Gastroesophageal sphincter (tissue), 4 donors: Measurements from ENCODE around the gene TMEM37. TPM values are rescaled to one million over a fixed set of nuclear protein-coding genes. Genes with fewer than 3 reads are reported as not detected.

Source experiments
- ATAC-seq: fragments of 150-250 bp; one replicate; pipeline ENCODE4 v1.9.1; 2016; ENCODE audit warnings: mild to moderate bottlenecking, moderate library complexity
- H3K27ac ChIP-seq, 4 donors: fragments of 200-600 bp; sonication (generic) in 3 of 4; 1 replicate in 3 of 4; 2 replicates in 1 of 4; pipeline ENCODE4 v1.5.1; 2016 to 2019
- H3K27me3 ChIP-seq: fragments of 200-600 bp; sonication (generic); one replicate; pipeline ENCODE4 v1.5.1; 2019
- H3K36me3 ChIP-seq, 2 donors: fragments of 200-600 bp; sonication (generic); one replicate each; pipeline ENCODE4 v1.5.1; 2019; ENCODE audit warnings: control low read depth in 1 of 2
- H3K4me1 ChIP-seq, 3 donors: fragments of 200-600 bp; sonication (generic); 1 replicate in 2 of 3; 2 replicates in 1 of 3; pipeline ENCODE4 v1.5.1; 2016 to 2019; ENCODE audit warnings: control low read depth in 2 of 3
- H3K4me3 ChIP-seq, 2 donors: fragments of 200-600 bp; sonication (generic); one replicate each; pipeline ENCODE4 v1.5.1; 2019; ENCODE audit warnings: mild to moderate bottlenecking in 1 of 2, moderate library complexity in 1 of 2
- H3K9me3 ChIP-seq, 3 donors: fragments of 200-600 bp; sonication (generic); one replicate each; pipeline ENCODE4 v1.5.1; 2017 to 2019; ENCODE audit warnings: control low read depth in 2 of 3
- EP300 ChIP-seq: sonication (generic); formaldehyde crosslinking; IDR thresholded peaks from one replicate; pipeline ENCODE4 v1.6.1; 2017; ENCODE audit warnings: antibody characterized with exemption, mild to moderate bottlenecking
- POLR2A ChIP-seq, 2 donors: fragments of 450-650 bp; IDR thresholded peaks; one replicate each; pipeline ENCODE4 v1.6.1; 2017; ENCODE audit warnings: antibody characterized with exemption in 2 of 2, mild to moderate bottlenecking in 2 of 2, moderate library complexity in 1 of 2
- POLR2AphosphoS5 ChIP-seq: sonication (generic); formaldehyde crosslinking; IDR thresholded peaks from one replicate; pipeline ENCODE4 v1.6.1; 2017; ENCODE audit warnings: antibody characterized with exemption
- WGBS, 2 donors: methylation state at CpG; one replicate each; pipeline ENCODE4 v1.1.5; 2018; ENCODE audit warnings: low coverage in 1 of 2; 5-methylcytosine and 5-hydroxymethylcytosine counted together
- total RNA-seq, 4 donors: library from RNA; depleted of rRNA; stranded (reverse); fragments of >200 nt; gene quantifications; one replicate each; pipeline ENCODE4 v1.1.0, GENCODE V29; 2016
- TF ChIP-seq, protein P1 (sequence below), 4 experiments: fragments of 200-600 bp in 2 of 4; fragments of 450-650 bp in 2 of 4; sonication (generic) in 1 of 4; IDR thresholded peaks; one replicate each; pipeline ENCODE4 v1.5.1; 2017 to 2019; ENCODE audit warnings: antibody characterized with exemption in 4 of 4, mild to moderate bottlenecking in 2 of 4, moderate library complexity in 2 of 4

The TMEM37 gene
- total RNA-seq, 4 donors from 2014 or later: 3.0 to 8.1 (median 5.2) TPM; not detected in 1

DNA sequence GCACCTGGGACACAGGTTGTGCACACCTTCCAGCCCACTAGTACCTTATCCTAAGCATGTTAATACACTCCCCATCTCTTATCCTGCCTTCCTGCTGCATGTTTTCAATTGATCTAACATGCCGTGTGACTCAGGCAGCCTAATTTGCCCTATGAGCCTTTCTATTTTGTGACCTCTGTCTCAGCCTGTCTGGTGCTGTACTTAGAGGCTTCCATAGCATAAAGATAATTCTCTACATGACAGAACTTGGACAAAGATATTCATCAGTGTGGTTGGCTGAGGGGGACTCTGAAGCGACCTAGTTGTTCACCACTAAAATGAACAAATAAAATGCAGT, 8.6 kb upstream of the TMEM37 start:
- Histone ChIP-seq H3K4me1 (no peaks in the 10 kb centered on the region), H3K36me3 (no peaks in the 10 kb centered on the region), H3K4me3 (no peak overlapping the region), H3K27me3 (no peaks in the 10 kb centered on the region), H3K9me3 (no peaks in the 10 kb centered on the region), H3K27ac (no peak overlapping the region)
- TF ChIP-seq POLR2AphosphoS5 (no peak), EP300 (no peak), POLR2A (IDR thresholded peaks at IDR 0.05) (no peak)
- TF ChIP-seq, protein P1, sequence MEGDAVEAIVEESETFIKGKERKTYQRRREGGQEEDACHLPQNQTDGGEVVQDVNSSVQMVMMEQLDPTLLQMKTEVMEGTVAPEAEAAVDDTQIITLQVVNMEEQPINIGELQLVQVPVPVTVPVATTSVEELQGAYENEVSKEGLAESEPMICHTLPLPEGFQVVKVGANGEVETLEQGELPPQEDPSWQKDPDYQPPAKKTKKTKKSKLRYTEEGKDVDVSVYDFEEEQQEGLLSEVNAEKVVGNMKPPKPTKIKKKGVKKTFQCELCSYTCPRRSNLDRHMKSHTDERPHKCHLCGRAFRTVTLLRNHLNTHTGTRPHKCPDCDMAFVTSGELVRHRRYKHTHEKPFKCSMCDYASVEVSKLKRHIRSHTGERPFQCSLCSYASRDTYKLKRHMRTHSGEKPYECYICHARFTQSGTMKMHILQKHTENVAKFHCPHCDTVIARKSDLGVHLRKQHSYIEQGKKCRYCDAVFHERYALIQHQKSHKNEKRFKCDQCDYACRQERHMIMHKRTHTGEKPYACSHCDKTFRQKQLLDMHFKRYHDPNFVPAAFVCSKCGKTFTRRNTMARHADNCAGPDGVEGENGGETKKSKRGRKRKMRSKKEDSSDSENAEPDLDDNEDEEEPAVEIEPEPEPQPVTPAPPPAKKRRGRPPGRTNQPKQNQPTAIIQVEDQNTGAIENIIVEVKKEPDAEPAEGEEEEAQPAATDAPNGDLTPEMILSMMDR (IDR thresholded peaks at IDR 0.05): no peak
- ATAC-seq: no peak
- WGBS, 2 donors: 92 to 94% methylated on average over 2 of the region's 2 CpGs

DNA sequence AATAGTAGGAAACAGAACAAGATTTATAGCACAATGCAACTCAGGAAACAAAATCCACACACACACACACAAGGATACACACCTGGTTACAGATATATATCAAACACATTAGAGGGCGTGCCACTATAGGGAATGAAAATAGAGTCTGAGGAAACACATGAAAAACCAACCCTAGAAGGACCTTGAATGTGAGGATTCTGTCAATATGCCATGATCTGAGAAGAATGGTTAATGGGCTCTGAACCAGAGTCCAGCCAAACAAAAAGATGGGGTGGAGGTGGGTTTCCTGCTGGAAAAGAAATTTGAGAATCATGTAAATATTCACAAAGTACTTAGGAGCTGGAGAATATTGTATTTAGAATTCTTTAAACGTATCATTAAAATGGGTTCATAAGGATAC, 7.8 kb upstream of the TMEM37 start:
- Histone ChIP-seq H3K27me3 (no peaks in the 10 kb centered on the region), H3K36me3 (no peaks in the 10 kb centered on the region), H3K27ac (no peak overlapping the region), H3K9me3 (no peaks in the 10 kb centered on the region), H3K4me3 (no peak overlapping the region), H3K4me1 (no peaks in the 10 kb centered on the region)
- ATAC-seq: no peak
- TF ChIP-seq, protein P1 (IDR thresholded peaks at IDR 0.05): no peak
- TF ChIP-seq POLR2A (IDR thresholded peaks at IDR 0.05) (no peak), POLR2AphosphoS5 (no peak)
- WGBS, 2 donors: 92% methylated on average over 2 of the region's 2 CpGs; no CpG with 5 or more reads in 1 of the 2 donors

- WGBS, 2 donors: 87 to 88% methylated on average over 4 of the region's 10 CpGs
- H3K9me3 ChIP-seq: no peaks in the 10 kb centered on the region
- H3K4me1 ChIP-seq: no peaks in the 10 kb centered on the region
- no peak overlapping the region for H3K27ac ChIP-seq
- no peak for ATAC-seq
- no peak overlapping the region for H3K4me3 ChIP-seq
- TF ChIP-seq EP300 (no peak), POLR2A (IDR thresholded peaks at IDR 0.05) (no peak), POLR2AphosphoS5 (no peak)
- TF ChIP-seq, protein P1 (IDR thresholded peaks at IDR 0.05): no peak
- H3K27me3 ChIP-seq: no peaks in the 10 kb centered on the region
- H3K36me3 ChIP-seq: no peaks in the 10 kb centered on the region
Observed at GRCh38 chr2:119424284-119425118, 7.2 kb upstream of the TMEM37 start.

GRCh38 chr2:119425119-119425405, 6.6 kb upstream of the TMEM37 start:
- TF ChIP-seq, protein P1 (IDR thresholded peaks at IDR 0.05): no peak
- TF ChIP-seq POLR2AphosphoS5 (no peak), POLR2A (IDR thresholded peaks at IDR 0.05) (no peak), EP300 (no peak)
- no peak overlapping the region for H3K4me3 ChIP-seq
- H3K27ac ChIP-seq: no peak overlapping the region
- H3K36me3 ChIP-seq: no peaks in the 10 kb centered on the region
- 100% methylated on average over 1 of the region's 1 CpG; no CpG with 5 or more reads in 1 of the 2 donors for WGBS, 2 donors
- no peaks in the 10 kb centered on the region for H3K9me3 ChIP-seq
- no peaks in the 10 kb centered on the region for H3K4me1 ChIP-seq
- no peaks in the 10 kb centered on the region for H3K27me3 ChIP-seq
- ATAC-seq: no peak

DNA sequence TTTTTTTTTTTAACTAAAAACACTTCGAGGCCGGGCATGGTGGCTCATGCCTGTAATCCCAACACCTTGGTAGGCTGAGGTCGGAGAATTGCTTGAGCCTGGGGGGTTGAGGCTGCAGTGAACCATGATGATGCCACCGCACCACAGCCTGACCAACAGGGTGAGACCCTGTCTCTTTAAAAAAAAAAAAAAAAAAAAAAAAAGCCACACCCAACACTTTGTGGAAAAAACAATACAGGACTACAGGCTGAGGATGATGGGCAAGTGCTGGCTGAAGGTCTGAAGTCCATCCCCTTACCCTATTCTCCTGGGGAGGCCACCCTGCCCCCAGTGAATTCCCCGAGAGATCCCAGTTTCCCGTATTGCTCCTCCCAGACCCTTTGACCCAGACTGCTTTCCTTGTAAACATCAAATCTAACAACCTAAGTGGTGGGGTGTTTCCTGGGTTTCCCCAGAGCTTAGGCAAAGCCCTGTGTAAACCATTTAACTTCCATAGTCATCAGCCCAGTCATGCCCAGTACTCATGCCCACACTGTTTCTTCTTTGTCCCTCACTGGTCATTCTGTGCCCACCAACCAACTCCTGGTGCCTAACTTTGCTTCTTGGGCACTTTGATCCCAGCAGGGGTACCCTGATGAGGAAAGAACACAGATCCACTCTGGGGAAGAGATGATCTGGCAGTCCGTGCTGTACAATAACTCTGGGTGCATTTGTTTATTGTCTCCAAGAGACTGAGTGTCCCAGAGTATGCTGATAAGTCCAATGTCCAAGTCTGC, 5.8 kb upstream of the TMEM37 start:
- no peaks in the 10 kb centered on the region for H3K9me3 ChIP-seq
- no peaks in the 10 kb centered on the region for H3K36me3 ChIP-seq
- TF ChIP-seq EP300 (no peak), POLR2A (IDR thresholded peaks at IDR 0.05) (no peak), POLR2AphosphoS5 (no peak)
- TF ChIP-seq, protein P1 (IDR thresholded peaks at IDR 0.05): no peak
- 69 to 74% methylated on average over 4 to 5 of the region's 7 CpGs for WGBS, 2 donors
- H3K4me3 ChIP-seq: no peak overlapping the region
- no peaks in the 10 kb centered on the region for H3K27me3 ChIP-seq
- ATAC-seq: no peak
- no peak overlapping the region for H3K27ac ChIP-seq
- no peaks in the 10 kb centered on the region for H3K4me1 ChIP-seq
